NOMO-1 (cell line): ENCODE measurements around the gene KLHL21.
A peak's percentile ranks its signal among the peaks of the same experiment; 100 is the strongest.
"Not testable (repeated sequence)": the region's sequence is repeated elsewhere in the genome, so short reads cannot be mapped to it uniquely, and the experiment has no call there.

Experiments used
- DNase-seq, 2 experiments: peaks; one replicate each; lab custom pipeline; 2025; ENCODE audit not compliant: unreplicated experiment in 2 of 2; lab: John Stamatoyannopoulos, UW

Gene KLHL21

GRCh38 chr1:6585081-6585722, 17.5 kb downstream of the KLHL21 start:
- no peak for DNase-seq

GRCh38 chr1:6584126-6585080, 18.3 kb downstream of the KLHL21 start:
- no peak for DNase-seq

- DNase-seq, result peak in 1 of 2 experiments; percentile 32
These were observed 20.3 kb downstream of the KLHL21 start for GRCh38 chr1:6582370-6582769.

- DNase-seq, result peak; percentile 52 to 62
These were observed 20.9 kb downstream of the KLHL21 start for GRCh38 chr1:6581561-6582305.

GRCh38 chr1:6580593-6581409, 21.9 kb downstream of the KLHL21 start:
- peak in 1 of 2 experiments; percentile 8 for DNase-seq

- peak; percentile 41 to 62 for DNase-seq
These were observed 22.5 kb downstream of the KLHL21 start for GRCh38 chr1:6580119-6580592.

- DNase-seq, result peak; percentile 95 to 97
These were observed 23.1 kb downstream of the KLHL21 start, which contains the start of gene ZBTB48 for GRCh38 chr1:6579374-6580118. ZBTB48 (plus strand) TSS chr1:6579994; CDS start chr1:6580610, 616 bp downstream.

- no peak for DNase-seq
These were observed 23.9 kb downstream of the KLHL21 start for GRCh38 chr1:6578624-6579373.

GRCh38 chr1:6577831-6578525, 24.7 kb downstream of the KLHL21 start:
- no peak for DNase-seq

- DNase-seq, result no peak
These were observed 27.9 kb downstream of the KLHL21 start for GRCh38 chr1:6574818-6575217.

GRCh38 chr1:6574025-6574620, 28.5 kb downstream of the KLHL21 start:
- no peak for DNase-seq

GRCh38 chr1:6572653-6573383, 29.9 kb downstream of the KLHL21 start:
- DNase-seq, result no peak

- no peak for DNase-seq
These were observed 31.7 kb downstream of the KLHL21 start for GRCh38 chr1:6570987-6571386.

GRCh38 chr1:6570100-6570499, 32.6 kb downstream of the KLHL21 start:
- DNase-seq, result no peak

- DNase-seq, result no peak
These were observed 33.6 kb downstream of the KLHL21 start for GRCh38 chr1:6569033-6569432.

- DNase-seq, result no peak
These were observed 42.4 kb downstream of the KLHL21 start for GRCh38 chr1:6560267-6560666.

- not testable (repeated sequence) for DNase-seq
These were observed 43.5 kb downstream of the KLHL21 start for GRCh38 chr1:6559161-6559560.
